GM12891 (cell line): Measurements from ENCODE around the gene SPIRE1.

Experiments
- DNase-seq: peaks from one replicate; pipeline ENCODE4 v3.0.0; 2011; ENCODE audit warnings: low spot score; ENCODE audit not compliant: insufficient read length
- FAIRE-seq: peaks from 2 replicates; lab custom pipeline; 2011; peaks lifted over from hg19 to GRCh38; lab: Jason Lieb, UNC
- PAX5 ChIP-seq: IDR thresholded peaks from 2 replicates; pipeline ENCODE4 v1.6.1; 2011; ENCODE audit warnings: low read length, moderate library complexity, mild to moderate bottlenecking; ENCODE audit not compliant: insufficient read depth, severe bottlenecking
- POLR2A ChIP-seq: IDR thresholded peaks from 2 replicates; pipeline ENCODE4 v1.6.1; 2011; ENCODE audit warnings: low read depth, low read length, control low read depth
- POLR2AphosphoS5 ChIP-seq: IDR thresholded peaks from 2 replicates; pipeline ENCODE4 v1.6.1; 2011; ENCODE audit warnings: low read depth, low read length, control low read depth
- POU2F2 ChIP-seq: IDR thresholded peaks from 2 replicates; pipeline ENCODE4 v1.6.1; 2011; ENCODE audit warnings: low read depth, mild to moderate bottlenecking, control low read depth, low read length, moderate library complexity
- SPI1 ChIP-seq: IDR thresholded peaks from 2 replicates; pipeline ENCODE4 v1.6.1; 2011; ENCODE audit warnings: low read depth, low read length, control low read depth
- TAF1 ChIP-seq: IDR thresholded peaks from 2 replicates; pipeline ENCODE4 v1.6.1; 2011; ENCODE audit warnings: low read depth, low read length, control low read depth

SPIRE1 gene

GRCh38 chr18:12686100-12686499 is 28.2 kb upstream of the SPIRE1 start:
- no peak for FAIRE-seq
- DNase-seq = no peak
- no peak for TF ChIP-seq PAX5
- TF ChIP-seq POU2F2 = no peak
- no peak for TF ChIP-seq TAF1
- TF ChIP-seq SPI1 = no peak
- TF ChIP-seq POLR2AphosphoS5 = no peak
- no peak for TF ChIP-seq POLR2A

- TF ChIP-seq POLR2AphosphoS5 (no peak), POLR2A (no peak), SPI1 (no peak), POU2F2 (no peak), PAX5 (no peak), TAF1 (no peak)
- DNase-seq = no peak
- no peak for FAIRE-seq
Observed at GRCh38 chr18:12679183-12679786, 21.4 kb upstream of the SPIRE1 start.

GRCh38 chr18:12668041-12668440 is 10.1 kb upstream of the SPIRE1 start:
- no peak for TF ChIP-seq POU2F2
- no peak for TF ChIP-seq SPI1
- no peak for TF ChIP-seq PAX5
- TF ChIP-seq POLR2A = no peak
- TF ChIP-seq TAF1 = no peak
- no peak for TF ChIP-seq POLR2AphosphoS5
- FAIRE-seq = no peak

GRCh38 chr18:12659904-12660605 is 2.1 kb upstream of the SPIRE1 start:
- no peak for TF ChIP-seq POLR2AphosphoS5
- no peak for TF ChIP-seq TAF1
- TF ChIP-seq POLR2A = no peak
- no peak for TF ChIP-seq POU2F2
- TF ChIP-seq PAX5 = no peak
- no peak for TF ChIP-seq SPI1
- FAIRE-seq (peak; percentile 92), DNase-seq (no peak)

More at GRCh38 chr18:12668041-12668440, 10.1 kb upstream of the SPIRE1 start:
- DNase-seq = no peak

- DNase-seq = peak; percentile 33
- no peak for TF ChIP-seq POU2F2
- FAIRE-seq = peak; percentile 72
Observed at GRCh38 chr18:12658426-12659138, 675 bp upstream of the SPIRE1 start.

- peak; percentile 42 for DNase-seq
- TF ChIP-seq PAX5 = no peak
- TF ChIP-seq POLR2A = no peak
- no peak for TF ChIP-seq TAF1
- TF ChIP-seq SPI1 = no peak
- no peak for TF ChIP-seq POU2F2
- no peak for TF ChIP-seq POLR2AphosphoS5
- FAIRE-seq = peak; percentile 5
Observed at GRCh38 chr18:12656938-12657683, 796 bp downstream of the SPIRE1 start.

GRCh38 chr18:12656605-12656937 is 1.3 kb downstream of the SPIRE1 start:
- FAIRE-seq (no peak), DNase-seq (no peak)
- TF ChIP-seq SPI1 (no peak), PAX5 (no peak), POLR2A (no peak), POU2F2 (no peak), TAF1 (no peak), POLR2AphosphoS5 (no peak)

- FAIRE-seq (no peak), DNase-seq (no peak)
- TF ChIP-seq SPI1 = no peak
- TF ChIP-seq POLR2A = no peak
- TF ChIP-seq POU2F2 = no peak
- no peak for TF ChIP-seq POLR2AphosphoS5
- no peak for TF ChIP-seq PAX5
- no peak for TF ChIP-seq TAF1
Observed at GRCh38 chr18:12654971-12655370, 2.9 kb downstream of the SPIRE1 start.

- FAIRE-seq (no peak), DNase-seq (no peak)
- TF ChIP-seq TAF1 (no peak), POLR2A (no peak)
Observed at GRCh38 chr18:12652861-12653401, 5.0 kb downstream of the SPIRE1 start.
